K562 (cell line): Measurements from ENCODE around the gene ANK2. TPM values are rescaled to one million over a fixed set of nuclear protein-coding genes. Genes with fewer than 3 reads are reported as not detected.

Experiments used
- ATAC-seq: fragments of 200-7000 bp; cut with Tn5 transposase; 3 replicates; pipeline ENCODE4 v1.9.1; 2020; ENCODE audit warnings: moderate library complexity
- BruUV-seq: library from RNA; stranded (reverse); fragments of 400-500 nt; replicated peaks from 2 replicates; lab custom pipeline; 2021; lab: Mats Ljungman, UMichigan
- CTCF ChIA-PET: fragments of 300-600 bp; formaldehyde crosslinking; extraction: SDS; loops from one replicate; lab custom pipeline; 2021; ENCODE audit warnings: low intra/inter-chr PET ratio; lab: Yijun Ruan, JAX
- POLR2A ChIA-PET: fragments of 300-600, 350-650 bp; sonication (Branson Sonifier 250); formaldehyde crosslinking; extraction: SDS; loops from one replicate; lab custom pipeline; 2021; ENCODE audit warnings: antibody characterized with exemption, inconsistent platforms; lab: Yijun Ruan, JAX
- DNase-seq, 4 experiments: peaks; one replicate each; pipeline versions ENCODE4 v3.0.0 to v3.0.0-alpha.2; 2011 to 2018; ENCODE audit warnings: low spot score in 3 of 4, mixed read lengths in 3 of 4; ENCODE audit errors: extremely low read depth in 1 of 4
- FAIRE-seq: peaks from 2 replicates; lab custom pipeline; 2011; peaks lifted over from hg19 to GRCh38; lab: Jason Lieb, UNC
- H2AFZ ChIP-seq: 2 replicates; pipeline ENCODE4 v1.6.0; 2011; ENCODE audit warnings: low read depth, low read length, control low read depth, inconsistent platforms
- H3K27ac ChIP-seq: fragments of 200-600 bp; 3 replicates; pipeline ENCODE4 v1.8.0; 2011; ENCODE audit warnings: low read depth, mild to moderate bottlenecking, control low read depth, inconsistent platforms, low read length, moderate library complexity, mixed read lengths; ENCODE audit errors: extremely low read depth
- H3K27me3 ChIP-seq, 2 experiments: fragments of 300-600 bp in 1 of 2; 2 replicates in 1 of 2; 3 replicates in 1 of 2; pipeline versions ENCODE4 v1.6.0 to v1.8.0; 2011; ENCODE audit warnings: inconsistent platforms in 2 of 2, low read length in 2 of 2, mild to moderate bottlenecking in 1 of 2, mixed read lengths in 1 of 2, moderate library complexity in 1 of 2; ENCODE audit not compliant: control insufficient read depth in 2 of 2, insufficient read depth in 2 of 2
- H3K36me3 ChIP-seq: fragments of 300-600 bp; 3 replicates; pipeline ENCODE4 v1.8.0; 2011; ENCODE audit warnings: mild to moderate bottlenecking, low read length, inconsistent platforms; ENCODE audit not compliant: control insufficient read depth, insufficient read depth
- H3K4me1 ChIP-seq, 2 experiments: fragments of 200-600 bp in 1 of 2; replicated peaks in 1 of 2; 2 replicates in 1 of 2; 3 replicates in 1 of 2; pipeline versions ENCODE4 v1.5.1 to v1.8.0; 2011; ENCODE audit warnings: inconsistent platforms in 2 of 2, low read length in 2 of 2, mild to moderate bottlenecking in 1 of 2, mixed read lengths in 1 of 2, moderate library complexity in 1 of 2; ENCODE audit not compliant: control insufficient read depth in 2 of 2, insufficient read depth in 2 of 2
- H3K4me2 ChIP-seq: 2 replicates; pipeline ENCODE4 v1.6.1; 2011; ENCODE audit warnings: low read length, control low read depth, inconsistent platforms, mixed read lengths; ENCODE audit not compliant: insufficient read depth
- H3K4me3 ChIP-seq: fragments of 200-600 bp; sonication (generic), shearing (Covaris generic); 2 replicates; pipeline ENCODE4 v1.5.1; 2016; ENCODE audit warnings: control low read depth, inconsistent platforms
- H3K79me2 ChIP-seq: fragments of 200-600 bp; 3 replicates; pipeline ENCODE4 v1.8.0; 2011; ENCODE audit warnings: low read length, inconsistent platforms; ENCODE audit not compliant: control insufficient read depth, insufficient read depth
- H3K9ac ChIP-seq, 2 experiments: 2 replicates each; pipeline versions ENCODE4 v1.6.0 to v1.6.1; 2011; ENCODE audit warnings: low read depth in 2 of 2, low read length in 2 of 2, control low read depth in 1 of 2, inconsistent platforms in 1 of 2, mild to moderate bottlenecking in 1 of 2, mixed read lengths in 1 of 2; ENCODE audit not compliant: insufficient read depth in 1 of 2
- H3K9me1 ChIP-seq: one replicate; pipeline ENCODE4 v1.6.0; 2011; ENCODE audit warnings: inconsistent platforms, mild to moderate bottlenecking, low read length, moderate library complexity; ENCODE audit not compliant: control insufficient read depth, insufficient read depth
- H3K9me3 ChIP-seq: replicated peaks from 2 replicates; pipeline ENCODE4 v1.5.1; 2011; ENCODE audit warnings: low read depth, low read length, inconsistent platforms; ENCODE audit not compliant: control insufficient read depth, insufficient read depth
- H4K20me1 ChIP-seq: replicated peaks from 2 replicates; pipeline ENCODE4 v1.6.1; 2011; ENCODE audit warnings: low read length, inconsistent platforms, mixed read lengths; ENCODE audit not compliant: control insufficient read depth, insufficient read depth
- CREB1 ChIP-seq, 2 experiments: sonication (generic) in 1 of 2; formaldehyde crosslinking in 1 of 2; IDR thresholded peaks; 2 replicates each; pipeline versions ENCODE4 v1.6.1 to v1.8.0; 2012 to 2022; ENCODE audit warnings: inconsistent platforms in 1 of 2, mild to moderate bottlenecking in 1 of 2, missing genetic modification reagents in 1 of 2, moderate library complexity in 1 of 2
- KAT2B ChIP-seq: IDR thresholded peaks from one replicate; pipeline ENCODE4 v1.6.1; 2012; ENCODE audit warnings: low read depth, mild to moderate bottlenecking, control low read depth, inconsistent platforms, low read length, moderate library complexity
- KHSRP ChIP-seq: fragments of 450-650 bp; IDR thresholded peaks from 2 replicates; pipeline ENCODE4 v1.6.1; 2017
- KLF6 ChIP-seq: fragments of 250-450 bp; sonication (Bioruptor Pico); IDR thresholded peaks from 2 replicates; pipeline ENCODE4 v1.4.0; 2020; ENCODE audit warnings: mild to moderate bottlenecking, moderate library complexity, borderline replicate concordance
- MAZ ChIP-seq, 2 experiments: fragments of 450-650 bp in 1 of 2; sonication (generic) in 1 of 2; formaldehyde crosslinking; IDR thresholded peaks in 1 of 2; conservative IDR thresholded peaks in 1 of 2; 2 replicates each; pipeline versions ENCODE4 v1.4.0 to v1.5.0; 2020; ENCODE audit warnings: mild to moderate bottlenecking in 1 of 2, missing genetic modification reagents in 1 of 2
- MTA3 ChIP-seq: fragments of 450-650 bp; formaldehyde crosslinking; IDR thresholded peaks from 2 replicates; pipeline ENCODE4 v1.6.1; 2017; ENCODE audit warnings: mild to moderate bottlenecking, borderline replicate concordance
- NCOR1 ChIP-seq: fragments of 450-650 bp; IDR thresholded peaks from 2 replicates; pipeline ENCODE4 v1.6.1; 2016; ENCODE audit warnings: mild to moderate bottlenecking, moderate library complexity
- NFIC ChIP-seq: fragments of 450-650 bp; IDR thresholded peaks from 2 replicates; pipeline ENCODE4 v1.6.1; 2017; ENCODE audit warnings: mild to moderate bottlenecking, inconsistent platforms
- NFXL1 ChIP-seq: fragments of 450-650 bp; formaldehyde crosslinking; IDR thresholded peaks from 2 replicates; pipeline ENCODE4 v1.4.0; 2021; ENCODE audit warnings: mild to moderate bottlenecking
- NONO ChIP-seq, 2 experiments: fragments of 200-400 bp in 1 of 2; fragments of 450-650 bp in 1 of 2; formaldehyde crosslinking in 1 of 2; IDR thresholded peaks; 2 replicates each; pipeline ENCODE4 v1.6.1; 2017; ENCODE audit warnings: low read depth in 2 of 2, mild to moderate bottlenecking in 2 of 2, moderate library complexity in 2 of 2, low read length in 1 of 2
- NR1H2 ChIP-seq: sonication (generic); formaldehyde crosslinking; IDR thresholded peaks from 2 replicates; pipeline ENCODE4 v1.4.0; 2020; ENCODE audit warnings: mild to moderate bottlenecking, missing genetic modification reagents
- RBM17 ChIP-seq: fragments of 200-400 bp; formaldehyde crosslinking; IDR thresholded peaks from 2 replicates; pipeline ENCODE4 v1.6.1; 2017; ENCODE audit warnings: low read depth, mild to moderate bottlenecking, low read length, borderline replicate concordance
- SRSF7 ChIP-seq: fragments of 200-400 bp; formaldehyde crosslinking; optimal IDR thresholded peaks from 2 replicates; pipeline ENCODE3; 2017; ENCODE audit warnings: mild to moderate bottlenecking, low read depth, low read length
- TAL1 ChIP-seq: fragments of 450-650 bp; IDR thresholded peaks from 2 replicates; pipeline ENCODE4 v1.6.1; 2016; ENCODE audit warnings: mild to moderate bottlenecking
- WGBS: fragments of 100-300 bp; shearing (Covaris generic); methylation state at CpG from one replicate; pipeline ENCODE4 v1.1.6; 2016; ENCODE audit warnings: low coverage, mixed read lengths; ENCODE audit not compliant: insufficient coverage; ENCODE audit errors: missing lambda C conversion rate; 5-methylcytosine and 5-hydroxymethylcytosine counted together
- in situ Hi-C: fragments of 300-500 bp; cut with MboI; formaldehyde crosslinking; loops from 4 replicates; pipeline ENCODE4 v1.15.0; 2018; ENCODE audit warnings: inconsistent platforms, mixed read lengths
- intact Hi-C: fragments of 100-400 bp; cut with micrococcal nuclease; formaldehyde crosslinking; loops from 2 replicates; pipeline ENCODE4 v1.14.2; 2022
- polyA plus RNA-seq, 8 experiments: library from polyadenylated mRNA; depleted of rRNA in 4 of 8; stranded (reverse) in 5 of 8; unstranded in 3 of 8; fragments of >200 nt; fragmentation: Nextera tagmentation in 2 of 8; fragmentation: Illumina TruSeq in 1 of 8; extraction: Ambion mirVana in 2 of 8; extraction: Trizol in 1 of 8; gene quantifications; 2 replicates each; pipeline versions ENCODE4 v1.2.1 to v1.2.3, GENCODE V29; 2011 to 2014; ENCODE audit warnings: inconsistent platforms in 1 of 8, missing spikeins in 1 of 8
- total RNA-seq, 7 experiments: library from RNA; depleted of rRNA in 6 of 7; stranded (reverse); fragments of >200 nt in 6 of 7; fragmentation: Illumina TruSeq in 2 of 7; extraction: Trizol in 2 of 7; gene quantifications; 2 replicates each; pipeline versions ENCODE4 v1.2.1 to v1.2.3, GENCODE V29; 2011 to 2021; ENCODE audit warnings: low replicate concordance in 1 of 7
- TF ChIP-seq, protein P1 (sequence below), 2 experiments: fragments of 200-800 bp in 1 of 2; sonication (Bioruptor generic) in 1 of 2; sonication (generic) in 1 of 2; formaldehyde crosslinking in 1 of 2; IDR thresholded peaks in 1 of 2; conservative IDR thresholded peaks in 1 of 2; 2 replicates each; pipeline versions ENCODE4 v1.5.0 to v1.6.1; 2016 to 2020; ENCODE audit warnings: missing compliant biosample characterization in 1 of 2, missing genetic modification characterization in 1 of 2, missing genetic modification reagents in 1 of 2
- TF ChIP-seq, protein P2 (sequence below): sonication (generic); formaldehyde crosslinking; IDR thresholded peaks from 2 replicates; pipeline ENCODE4 v1.8.0; 2022; ENCODE audit warnings: mild to moderate bottlenecking, missing genetic modification reagents

ANK2 gene
- total and polyA plus RNA-seq, 9 of the 15 experiments (the other 6 are each of a cell fraction or from before 2014, with no cell fraction given) = 0.07 to 0.24 TPM; not detected in 7

DNA sequence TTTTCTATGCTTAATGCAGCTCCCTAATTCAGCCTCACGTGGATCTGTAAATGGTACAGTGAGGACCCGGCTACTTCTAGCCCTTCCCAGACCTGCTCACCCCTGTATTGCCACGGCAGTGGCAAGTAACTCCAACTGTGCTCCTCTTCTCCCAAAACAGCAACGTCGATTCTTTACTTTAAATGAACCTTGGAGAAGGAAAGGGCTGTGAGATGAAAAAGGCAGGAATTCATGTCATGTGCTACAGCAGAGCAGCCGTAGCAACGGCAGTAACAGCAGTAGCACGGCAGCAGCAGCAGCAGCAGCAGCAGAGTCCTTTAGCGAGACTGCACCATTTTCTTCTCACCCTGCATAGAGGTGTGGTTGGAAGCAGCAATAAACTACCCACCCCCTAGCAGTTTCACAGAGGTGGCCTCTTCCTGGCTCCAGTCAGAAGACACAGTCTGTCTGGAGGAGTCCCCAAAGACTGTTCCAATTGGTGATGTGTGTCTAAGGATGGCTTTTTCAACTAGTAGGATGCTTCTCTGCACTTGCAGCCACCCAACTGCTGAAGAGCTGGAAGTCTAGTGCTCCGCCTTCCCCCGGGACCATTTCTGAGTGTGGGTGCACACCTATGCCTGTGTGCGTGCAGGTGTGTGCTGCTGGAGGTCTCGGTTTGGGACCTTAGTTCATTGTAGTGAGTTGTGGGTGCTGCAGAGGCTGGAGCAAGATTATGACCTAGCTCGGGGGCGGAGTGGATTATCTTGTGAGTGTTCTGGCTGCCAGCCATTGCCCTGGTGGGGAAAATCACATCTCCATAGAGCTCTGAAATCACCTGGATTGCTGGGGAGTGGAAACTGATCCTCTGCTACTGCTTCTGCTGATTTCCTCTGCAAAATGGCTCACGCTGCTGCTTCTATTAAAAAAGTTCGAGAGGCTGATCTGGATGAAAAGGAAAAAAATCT is 67.2 kb downstream of the ANK2 start (continued):
- TF ChIP-seq RBM17 = no peak
- TF ChIP-seq, all 486 proteins: peak for 0

DNA sequence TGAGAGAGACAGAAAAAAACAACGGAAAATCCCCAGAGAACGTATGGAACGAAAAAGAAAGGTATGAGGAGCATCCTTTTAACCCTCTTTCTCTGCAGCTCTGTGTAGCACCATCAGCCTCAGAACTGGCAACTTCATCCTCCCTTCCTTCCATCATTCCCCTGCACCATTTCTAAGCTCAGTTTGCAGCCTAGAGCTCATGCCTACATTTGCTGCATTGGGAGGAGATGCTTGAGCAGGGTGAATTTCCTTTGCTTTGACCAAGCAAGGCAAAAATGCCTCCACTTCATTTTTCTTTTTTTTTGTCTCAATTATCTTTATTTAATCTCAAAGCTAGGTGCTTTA is 67.9 kb downstream of the ANK2 start:
- ATAC-seq = no peak
- no TSS peak for BruUV-seq

More for the DNA sequence above, 67.9 kb downstream of the ANK2 start:
- no peaks in the 10 kb centered on the region for H3K9me3 ChIP-seq
- H3K4me1 ChIP-seq = no peaks in the 10 kb centered on the region
- H2AFZ ChIP-seq = no peak overlapping the region
- H3K4me2 ChIP-seq = no peak overlapping the region
- TF ChIP-seq CREB1 (IDR thresholded peaks at IDR 0.05) (no peak), CREB1 (CRISPR knock-in tag; IDR thresholded peaks at IDR 0.05) (no peak), MAZ (CRISPR knock-in tag; conservative IDR thresholded peaks at IDR 0.05 in 1 of 2, IDR thresholded peaks at IDR 0.05 in 1 of 2) (no peak), SRSF7 (no peak), NFXL1 (CRISPR knock-in tag) (no peak), NCOR1 (no peak), NONO (IDR thresholded peaks at IDR 0.05; ENCODE audit: low read depth in 2 of 2, low read length in 1 of 2) (no peak), TAL1 (no peak), NR1H2 (CRISPR knock-in tag) (no peak), NFIC (no peak), KAT2B (no peak), KLF6 (no peak), MTA3 (no peak), KHSRP (no peak)
- TF ChIP-seq, protein P1, sequence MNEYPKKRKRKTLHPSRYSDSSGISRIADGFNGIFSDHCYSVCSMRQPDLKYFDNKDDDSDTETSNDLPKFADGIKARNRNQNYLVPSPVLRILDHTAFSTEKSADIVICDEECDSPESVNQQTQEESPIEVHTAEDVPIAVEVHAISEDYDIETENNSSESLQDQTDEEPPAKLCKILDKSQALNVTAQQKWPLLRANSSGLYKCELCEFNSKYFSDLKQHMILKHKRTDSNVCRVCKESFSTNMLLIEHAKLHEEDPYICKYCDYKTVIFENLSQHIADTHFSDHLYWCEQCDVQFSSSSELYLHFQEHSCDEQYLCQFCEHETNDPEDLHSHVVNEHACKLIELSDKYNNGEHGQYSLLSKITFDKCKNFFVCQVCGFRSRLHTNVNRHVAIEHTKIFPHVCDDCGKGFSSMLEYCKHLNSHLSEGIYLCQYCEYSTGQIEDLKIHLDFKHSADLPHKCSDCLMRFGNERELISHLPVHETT (CRISPR knock-in tag; conservative IDR thresholded peaks at IDR 0.05 in 1 of 2, IDR thresholded peaks at IDR 0.05 in 1 of 2) = no peak
- TF ChIP-seq, protein P2, sequence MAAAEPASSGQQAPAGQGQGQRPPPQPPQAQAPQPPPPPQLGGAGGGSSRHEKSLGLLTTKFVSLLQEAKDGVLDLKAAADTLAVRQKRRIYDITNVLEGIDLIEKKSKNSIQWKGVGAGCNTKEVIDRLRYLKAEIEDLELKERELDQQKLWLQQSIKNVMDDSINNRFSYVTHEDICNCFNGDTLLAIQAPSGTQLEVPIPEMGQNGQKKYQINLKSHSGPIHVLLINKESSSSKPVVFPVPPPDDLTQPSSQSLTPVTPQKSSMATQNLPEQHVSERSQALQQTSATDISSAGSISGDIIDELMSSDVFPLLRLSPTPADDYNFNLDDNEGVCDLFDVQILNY (CRISPR knock-in tag) = no peak
- no peaks in the 10 kb centered on the region for H3K9me1 ChIP-seq
- intact Hi-C loops (no loop called here), in situ Hi-C loops (no loop called here)
- no peak for FAIRE-seq
- H3K27me3 ChIP-seq = no peaks in the 10 kb centered on the region
- WGBS = 0% methylated on average over 3 of the region's 3 CpGs
- no peak for DNase-seq
- CTCF ChIA-PET = no interaction called here
- H3K79me2 ChIP-seq = no peaks in the 10 kb centered on the region
- no peak overlapping the region for H3K27ac ChIP-seq
- H3K9ac ChIP-seq = no peak overlapping the region
- H3K4me3 ChIP-seq = no peak overlapping the region
- POLR2A ChIA-PET = no interaction called here
- H3K36me3 ChIP-seq = no peaks in the 10 kb centered on the region
- no peaks in the 10 kb centered on the region for H4K20me1 ChIP-seq
